GM10266 (cell line): ENCODE results near the gene S1PR2.
"Not testable (repeated sequence)": the region's sequence is repeated elsewhere in the genome, so short reads cannot be mapped to it uniquely, and the experiment has no call there.

Source experiments
- DNase-seq: peaks from one replicate; pipeline ENCODE4 v3.0.0; 2012; ENCODE audit errors: extremely low spot score
- TF ChIP-seq, protein P1 (sequence below): IDR thresholded peaks from 2 replicates; pipeline ENCODE4 v1.5.1; 2012; ENCODE audit warnings: mild to moderate bottlenecking, low read depth; ENCODE audit not compliant: control insufficient read depth, insufficient read depth; ENCODE audit errors: missing control alignments

The S1PR2 gene

DNA sequence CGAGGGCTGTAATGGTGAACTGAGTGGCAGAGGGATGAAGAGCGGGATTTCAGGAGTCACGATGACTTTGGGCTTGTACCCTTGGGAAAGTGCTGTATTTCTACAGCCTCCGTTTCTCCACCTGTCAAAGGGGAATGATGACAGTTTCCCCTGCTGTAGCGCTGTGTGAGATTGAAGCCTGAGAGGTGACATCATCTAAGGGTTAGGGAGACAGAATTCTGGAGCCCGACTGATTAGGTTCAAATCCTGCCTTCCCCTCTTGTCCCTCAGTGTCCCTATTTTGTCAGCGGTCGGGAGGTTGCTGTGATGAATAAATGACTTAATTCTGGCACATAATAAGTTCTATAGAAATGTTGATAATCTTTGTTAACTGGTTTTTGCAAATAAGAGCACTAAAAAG is 21.6 kb upstream of the S1PR2 start:
- DNase-seq: no peak
- TF ChIP-seq, protein P1, sequence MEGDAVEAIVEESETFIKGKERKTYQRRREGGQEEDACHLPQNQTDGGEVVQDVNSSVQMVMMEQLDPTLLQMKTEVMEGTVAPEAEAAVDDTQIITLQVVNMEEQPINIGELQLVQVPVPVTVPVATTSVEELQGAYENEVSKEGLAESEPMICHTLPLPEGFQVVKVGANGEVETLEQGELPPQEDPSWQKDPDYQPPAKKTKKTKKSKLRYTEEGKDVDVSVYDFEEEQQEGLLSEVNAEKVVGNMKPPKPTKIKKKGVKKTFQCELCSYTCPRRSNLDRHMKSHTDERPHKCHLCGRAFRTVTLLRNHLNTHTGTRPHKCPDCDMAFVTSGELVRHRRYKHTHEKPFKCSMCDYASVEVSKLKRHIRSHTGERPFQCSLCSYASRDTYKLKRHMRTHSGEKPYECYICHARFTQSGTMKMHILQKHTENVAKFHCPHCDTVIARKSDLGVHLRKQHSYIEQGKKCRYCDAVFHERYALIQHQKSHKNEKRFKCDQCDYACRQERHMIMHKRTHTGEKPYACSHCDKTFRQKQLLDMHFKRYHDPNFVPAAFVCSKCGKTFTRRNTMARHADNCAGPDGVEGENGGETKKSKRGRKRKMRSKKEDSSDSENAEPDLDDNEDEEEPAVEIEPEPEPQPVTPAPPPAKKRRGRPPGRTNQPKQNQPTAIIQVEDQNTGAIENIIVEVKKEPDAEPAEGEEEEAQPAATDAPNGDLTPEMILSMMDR: no peak

DNA sequence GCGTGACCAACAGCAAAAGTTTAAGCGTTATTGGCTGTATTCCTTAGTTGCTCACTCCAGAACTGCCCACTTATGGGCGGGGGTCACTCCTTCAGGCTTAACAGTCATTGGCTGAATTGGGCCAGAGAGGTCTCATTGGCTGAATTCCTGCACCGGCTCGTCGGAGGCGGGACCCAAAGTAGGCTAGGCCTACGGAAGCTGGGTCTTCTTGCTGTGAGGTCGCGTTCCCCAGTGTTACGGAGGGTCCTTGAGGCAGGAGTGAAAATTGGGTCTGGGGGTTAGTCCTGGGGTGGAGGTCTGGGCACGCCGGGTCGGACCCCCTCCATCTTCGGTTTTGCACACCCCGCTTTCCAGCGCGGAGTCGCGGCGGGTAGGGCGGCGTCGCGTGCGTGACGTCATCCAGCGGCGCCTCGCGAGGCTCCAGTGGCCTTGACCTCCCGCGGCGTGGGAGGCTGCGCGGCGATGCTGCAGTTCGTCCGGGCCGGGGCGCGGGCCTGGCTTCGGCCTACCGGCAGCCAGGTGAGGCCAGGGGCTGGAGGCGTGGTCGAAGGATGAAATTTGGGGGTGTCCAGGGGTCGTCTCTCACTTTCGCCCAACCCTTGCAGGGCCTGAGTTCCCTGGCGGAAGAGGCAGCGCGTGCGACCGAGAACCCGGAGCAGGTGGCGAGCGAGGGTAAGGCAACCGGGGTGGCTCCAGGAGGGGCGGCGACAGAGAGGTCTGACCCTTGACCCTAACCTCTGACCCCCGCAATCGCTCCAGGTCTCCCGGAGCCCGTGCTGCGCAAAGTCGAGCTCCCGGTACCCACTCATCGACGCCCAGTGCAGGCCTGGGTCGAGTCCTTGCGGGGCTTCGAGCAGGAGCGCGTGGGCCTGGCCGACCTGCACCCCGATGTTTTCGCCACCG is 20.9 kb upstream of the S1PR2 start, which contains the start of gene MRPL4:
MRPL4 (plus strand) TSS at position 423 of the 903 bp plus-strand sequence; CDS start at position 463, 40 bp downstream.
- DNase-seq: peak; percentile 95
- TF ChIP-seq, protein P1: no peak

DNA sequence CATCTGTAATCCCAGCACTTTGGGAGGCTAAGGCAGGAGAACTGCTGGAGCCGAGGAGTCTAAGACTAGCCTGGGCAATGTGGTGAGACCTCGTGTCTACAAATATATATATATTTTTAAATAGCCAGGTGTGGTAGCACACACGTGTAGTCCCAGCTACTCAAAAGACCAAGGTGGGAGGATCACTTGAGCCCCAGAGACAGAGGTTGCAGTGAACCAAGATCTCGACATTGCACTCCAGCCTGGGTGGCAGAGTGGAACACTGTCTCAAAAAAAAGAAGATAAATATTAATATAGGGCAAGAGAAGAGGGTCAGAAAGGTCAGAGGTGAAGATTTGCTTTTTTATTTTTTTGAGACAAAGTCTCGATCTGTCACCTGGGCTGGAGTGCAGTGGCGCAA is 15.4 kb upstream of the S1PR2 start:
- no peak for DNase-seq
- TF ChIP-seq, protein P1: no peak

DNA sequence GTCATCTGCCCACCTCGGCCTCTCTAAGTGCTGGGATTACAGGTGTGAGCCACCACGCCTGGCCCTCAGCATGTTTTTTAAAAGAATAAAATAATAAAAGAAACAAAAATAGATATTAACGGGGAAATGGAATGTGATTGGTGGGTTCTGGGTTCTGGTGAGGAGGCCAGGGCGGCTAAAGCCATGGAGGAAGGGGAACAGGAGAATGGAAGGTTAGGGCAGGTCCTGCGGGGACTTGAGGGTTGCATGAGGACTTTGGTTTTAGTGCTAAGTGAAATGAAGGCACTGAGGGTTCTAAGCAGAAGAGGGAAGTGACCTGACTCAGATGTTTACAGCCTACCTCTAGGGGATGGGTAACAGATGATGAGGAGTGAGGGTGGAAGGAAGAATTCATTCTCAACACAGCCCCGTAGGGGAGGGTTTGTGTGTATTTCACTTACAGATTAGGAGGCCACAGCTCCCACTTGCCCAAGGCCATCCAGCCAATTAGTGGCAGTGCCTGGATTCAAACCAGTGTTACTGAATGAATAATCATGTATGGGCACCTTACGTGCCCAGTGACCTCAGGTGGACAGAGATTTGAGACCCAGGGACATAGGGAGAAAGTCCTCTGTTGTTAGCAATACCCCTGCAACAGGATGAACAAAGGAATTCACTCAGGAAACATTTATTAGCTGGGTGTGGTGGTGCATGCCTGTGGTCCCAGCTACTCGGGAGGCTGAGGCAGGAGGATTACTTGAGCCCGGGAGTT is 14.2 kb upstream of the S1PR2 start:
- TF ChIP-seq, protein P1: no peak
- no peak for DNase-seq

DNA sequence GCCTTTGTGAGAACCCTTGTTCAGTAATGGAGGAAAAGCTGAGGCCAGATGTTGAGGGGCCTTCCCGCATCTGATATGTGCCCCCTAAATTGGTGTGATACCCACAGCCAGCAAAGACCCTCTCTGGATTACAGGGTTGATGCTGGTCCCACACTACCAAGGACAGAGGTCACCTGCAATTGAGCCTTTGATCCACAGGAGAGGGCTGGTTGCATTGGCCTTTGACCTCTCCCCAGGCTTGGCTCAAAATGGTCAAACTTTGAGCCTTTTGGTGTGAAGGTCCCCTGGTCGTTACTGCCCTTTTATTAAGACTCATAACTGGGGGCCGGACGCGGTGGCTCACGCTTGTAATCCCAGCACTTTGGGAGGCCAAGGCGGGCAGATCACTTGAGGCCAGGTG is 12.5 kb upstream of the S1PR2 start:
- TF ChIP-seq, protein P1: no peak
- DNase-seq: no peak

DNA sequence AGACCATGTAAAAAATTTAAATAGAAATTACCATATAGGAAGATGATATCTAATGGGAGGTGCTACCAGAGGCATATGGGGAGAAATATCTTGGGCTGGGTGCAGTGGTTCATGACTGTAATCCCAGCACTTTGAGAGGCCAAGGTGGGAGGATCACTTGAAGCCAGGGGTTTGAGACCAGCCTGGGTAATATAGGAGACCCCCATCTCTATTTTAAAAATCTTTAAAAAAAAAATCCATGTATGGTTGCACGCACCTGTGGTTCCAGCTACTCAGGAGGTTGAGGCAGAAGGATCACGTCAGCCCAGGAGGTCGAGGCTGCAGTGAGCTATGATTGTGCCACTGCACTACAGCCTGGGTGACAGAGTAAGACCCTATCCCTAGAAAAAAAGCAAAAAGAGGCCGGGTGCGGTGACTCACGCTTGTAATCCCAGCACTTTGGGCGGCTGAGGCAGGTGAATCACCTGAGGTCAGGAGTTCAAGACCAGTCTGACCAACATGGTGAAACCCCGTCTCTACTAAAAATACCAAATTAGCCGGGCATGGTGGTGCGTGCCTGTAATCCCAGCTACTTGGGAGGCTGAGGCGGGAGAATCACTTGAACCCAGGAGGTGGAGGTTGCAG is 10.8 kb upstream of the S1PR2 start:
- not testable (repeated sequence) for DNase-seq

DNA sequence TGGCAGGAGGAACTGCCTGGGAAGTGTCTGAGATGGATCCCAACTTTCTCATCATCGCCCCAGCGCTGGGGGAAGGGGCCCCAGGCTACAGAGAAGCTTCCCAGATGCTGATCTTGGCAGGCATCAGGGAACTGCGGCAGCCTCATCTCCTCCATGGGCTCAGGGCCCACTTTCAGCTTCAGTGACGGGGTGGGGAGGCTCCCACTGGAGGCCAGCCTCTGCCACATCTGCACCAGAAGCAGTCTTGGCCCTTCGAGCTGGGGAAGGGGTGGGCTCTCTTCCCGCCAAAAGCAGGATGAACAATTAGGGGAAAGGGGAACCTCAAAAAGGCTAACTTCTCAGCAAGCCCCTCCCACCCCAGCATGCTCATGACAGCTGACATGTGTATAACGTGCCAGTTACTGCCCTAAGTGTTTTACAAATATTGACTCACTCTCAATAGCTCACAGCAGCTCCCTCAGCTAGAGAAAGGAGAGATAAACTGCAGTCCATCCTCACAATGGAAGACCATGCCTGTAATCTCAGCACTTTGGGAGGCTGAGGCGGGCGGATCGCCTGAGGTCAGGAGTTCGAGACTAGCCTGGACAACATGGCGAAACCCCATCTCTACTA is 7.1 kb upstream of the S1PR2 start:
- no peak for DNase-seq
- TF ChIP-seq, protein P1: no peak
